ENCODE measurements around the gene HEYL. TPM values are rescaled to one million over a fixed set of nuclear protein-coding genes. Genes with fewer than 3 reads are reported as not detected.

HEYL gene
- total RNA-seq, 4 donors from 2014 or later = 9.4 to 64.0 (median 13.4) TPM

- intact Hi-C loops (cut with DNase I; ENCODE audit: low total_unique reads) = no loop called here
- Histone ChIP-seq H3K27me3 (no peaks in the 10 kb centered on the region), H3K36me3 (no peaks in the 10 kb centered on the region), H3K9me3 (no peaks in the 10 kb centered on the region), H3K4me1 (no peaks in the 10 kb centered on the region), H3K4me3 (no peak overlapping the region), H3K27ac (no peak overlapping the region)
- no peak for TF ChIP-seq CTCF (IDR thresholded peaks at IDR 0.05)
- TF ChIP-seq POLR2A (IDR thresholded peaks at IDR 0.05) = no peak
- no peak for DNase-seq
Measured at GRCh38 chr1:39659110-39659509, 19.7 kb upstream of the HEYL start.

- Histone ChIP-seq H3K36me3 (no peaks in the 10 kb centered on the region), H3K9me3 (no peaks in the 10 kb centered on the region), H3K27me3 (no peaks in the 10 kb centered on the region), H3K4me1 (no peaks in the 10 kb centered on the region), H3K4me3 (no peak overlapping the region), H3K27ac (no peak overlapping the region)
- intact Hi-C loops (cut with DNase I; ENCODE audit: low total_unique reads) = no loop called here
- TF ChIP-seq CTCF (IDR thresholded peaks at IDR 0.05) (peak; percentile 49 to 63 (median 60)), POLR2A (IDR thresholded peaks at IDR 0.05) (no peak)
- peak; percentile 50 to 74 for DNase-seq
Measured at GRCh38 chr1:39657923-39658485, 18.6 kb upstream of the HEYL start.

GRCh38 chr1:39657402-39657801 is 18.0 kb upstream of the HEYL start:
- DNase-seq = no peak

DNA sequence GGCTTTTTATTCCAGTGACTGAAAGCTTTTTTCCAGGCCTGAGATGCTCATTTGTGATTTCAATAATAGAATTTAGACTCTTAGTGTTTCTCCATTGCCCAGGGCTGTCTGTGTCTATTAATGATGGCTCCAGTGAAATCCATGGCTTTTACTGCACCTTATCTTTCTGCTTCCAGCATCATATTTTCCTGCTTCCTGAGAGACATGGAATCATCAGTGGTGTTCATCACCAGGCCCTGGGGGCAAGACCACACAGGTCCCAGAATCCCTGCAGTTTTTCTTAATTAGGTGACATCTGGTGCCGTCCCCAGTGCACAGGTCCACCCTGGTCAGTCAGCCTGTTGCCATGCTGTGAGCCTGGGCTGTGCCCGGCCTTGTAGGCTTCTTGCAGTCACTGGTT is 16.9 kb upstream of the HEYL start:
- no peak for TF ChIP-seq POLR2A (IDR thresholded peaks at IDR 0.05)
- TF ChIP-seq CTCF (IDR thresholded peaks at IDR 0.05) = no peak
- Histone ChIP-seq H3K27ac (no peak overlapping the region), H3K36me3 (no peaks in the 10 kb centered on the region), H3K4me3 (no peak overlapping the region), H3K4me1 (no peaks in the 10 kb centered on the region), H3K9me3 (no peaks in the 10 kb centered on the region), H3K27me3 (no peaks in the 10 kb centered on the region)
- DNase-seq = no peak
- intact Hi-C loops (cut with DNase I; ENCODE audit: low total_unique reads) = no loop called here

More at GRCh38 chr1:39657402-39657801, 18.0 kb upstream of the HEYL start:
- intact Hi-C loops (cut with DNase I; ENCODE audit: low total_unique reads) = no loop called here
- no peak for TF ChIP-seq CTCF (IDR thresholded peaks at IDR 0.05)
- no peak for TF ChIP-seq POLR2A (IDR thresholded peaks at IDR 0.05)
- H3K27me3 ChIP-seq = no peaks in the 10 kb centered on the region
- H3K36me3 ChIP-seq = no peaks in the 10 kb centered on the region
- H3K27ac ChIP-seq = no peak overlapping the region
- H3K9me3 ChIP-seq = no peaks in the 10 kb centered on the region
- H3K4me1 ChIP-seq = no peaks in the 10 kb centered on the region
- no peak overlapping the region for H3K4me3 ChIP-seq

GRCh38 chr1:39655578-39656268 is 16.3 kb upstream of the HEYL start:
- intact Hi-C loops (cut with DNase I; ENCODE audit: low total_unique reads) = no loop called here

More at GRCh38 chr1:39655578-39656268, 16.3 kb upstream of the HEYL start:
- Histone ChIP-seq H3K9me3 (no peaks in the 10 kb centered on the region), H3K4me3 (no peak overlapping the region), H3K27ac (no peak overlapping the region), H3K36me3 (no peaks in the 10 kb centered on the region), H3K27me3 (no peaks in the 10 kb centered on the region), H3K4me1 (no peaks in the 10 kb centered on the region)
- no peak for TF ChIP-seq CTCF (IDR thresholded peaks at IDR 0.05)
- TF ChIP-seq POLR2A (IDR thresholded peaks at IDR 0.05) = no peak
- no peak for DNase-seq
